HG03095 (cell line): ENCODE measurements around the gene CMTR1.

Source experiments
- ATAC-seq: cut with Tn5 transposase; IDR thresholded peaks from one replicate; pipeline ENCODE4 v1.9.1; 2021; ENCODE audit warnings: moderate library complexity; ENCODE audit not compliant: unreplicated experiment

Gene CMTR1

GRCh38 chr6:37477191-37477590 is 44.2 kb downstream of the CMTR1 start:
- no peak for ATAC-seq

- no peak for ATAC-seq
Measured at GRCh38 chr6:37477656-37478435, 44.8 kb downstream of the CMTR1 start.

- ATAC-seq: no peak
Measured at GRCh38 chr6:37478827-37479226, 45.8 kb downstream of the CMTR1 start.

DNA sequence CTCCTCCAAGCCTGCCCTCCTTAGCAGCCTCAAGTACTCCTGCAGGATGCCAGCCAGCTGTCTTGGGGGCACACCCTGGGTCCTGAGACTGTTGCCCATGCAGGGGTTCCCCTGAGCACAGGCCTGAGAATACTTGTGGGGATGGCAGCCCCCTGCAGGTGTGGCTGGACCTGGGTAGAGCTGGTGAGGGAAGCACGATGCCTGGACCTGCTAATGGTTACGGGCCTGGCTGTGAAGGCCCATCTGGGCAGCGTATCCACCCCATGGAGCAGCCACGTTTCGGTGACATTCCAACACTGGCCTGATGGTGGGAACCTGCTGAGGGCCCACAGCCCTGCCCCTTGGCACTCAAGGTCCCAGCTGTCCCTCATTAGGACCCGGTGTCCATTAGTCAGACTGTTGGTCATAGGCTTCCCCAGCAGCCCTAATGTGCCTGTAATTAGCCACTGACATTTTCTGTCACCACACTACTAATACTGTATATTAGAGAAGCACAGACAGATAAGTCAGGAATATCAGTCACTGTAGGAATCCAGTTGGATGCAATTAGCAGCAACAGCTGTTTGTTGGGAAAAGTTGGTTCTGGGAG is 46.3 kb downstream of the CMTR1 start:
- no peak for ATAC-seq

DNA sequence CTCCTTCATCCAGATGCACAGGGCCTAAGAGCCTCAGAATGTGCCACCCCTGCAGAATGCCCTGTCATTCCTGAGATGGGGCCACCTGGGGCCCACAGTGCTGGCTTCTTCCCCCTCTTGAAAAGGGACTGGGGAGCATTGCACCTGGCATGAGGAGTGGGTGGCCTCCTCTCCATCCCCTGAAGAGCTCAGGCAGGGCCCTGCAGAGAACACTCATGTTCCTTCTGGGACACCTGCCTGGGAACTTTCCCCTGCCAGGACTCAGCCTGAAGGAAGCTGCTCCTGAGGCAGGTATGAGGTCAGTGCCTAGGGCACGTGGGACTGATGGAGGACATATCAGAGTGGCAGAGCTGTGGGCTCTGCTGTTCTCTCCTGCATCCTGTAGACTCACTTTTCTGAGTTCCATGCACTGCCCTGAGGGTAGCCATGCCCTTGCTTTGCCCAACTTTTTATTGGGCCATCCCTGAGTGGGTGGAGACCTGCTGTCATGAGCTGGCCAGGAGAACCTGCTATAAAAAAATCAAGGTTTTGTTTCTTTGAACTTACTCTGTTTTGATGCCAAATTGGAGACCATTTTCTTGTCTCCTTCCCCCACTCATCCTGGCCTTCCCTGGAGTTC is 47.2 kb downstream of the CMTR1 start:
- no peak for ATAC-seq

DNA sequence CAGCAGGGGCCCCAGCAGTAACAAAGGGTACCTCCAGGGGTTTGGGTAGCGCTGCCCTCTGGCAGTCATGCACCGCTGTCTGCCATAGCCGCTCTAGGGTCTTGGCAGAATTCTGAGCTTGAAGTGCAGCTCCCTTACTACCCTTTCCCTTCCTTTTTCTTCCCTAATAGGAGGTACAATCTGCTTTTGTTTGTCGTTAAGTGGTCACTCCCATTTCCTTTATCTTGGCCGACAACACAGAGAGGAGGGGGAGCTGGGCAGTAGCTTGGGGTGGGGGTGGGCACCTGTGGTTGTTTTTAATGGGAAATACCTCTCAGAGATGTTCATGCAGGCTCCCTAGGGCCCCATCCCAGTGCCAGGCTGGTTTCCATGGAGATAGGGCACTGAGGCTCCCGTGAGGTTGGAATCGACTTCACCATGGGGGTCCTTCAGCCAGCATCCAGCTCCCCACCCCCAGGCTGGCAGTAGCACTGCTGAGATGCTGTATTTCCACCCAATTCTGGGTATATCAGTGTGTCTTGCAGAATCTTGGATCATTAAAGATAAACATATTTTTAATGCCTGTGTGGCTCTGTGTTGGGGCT is 48.0 kb downstream of the CMTR1 start:
- ATAC-seq: no peak

- ATAC-seq: no peak
Measured at GRCh38 chr6:37481711-37482605, 48.9 kb downstream of the CMTR1 start.

DNA sequence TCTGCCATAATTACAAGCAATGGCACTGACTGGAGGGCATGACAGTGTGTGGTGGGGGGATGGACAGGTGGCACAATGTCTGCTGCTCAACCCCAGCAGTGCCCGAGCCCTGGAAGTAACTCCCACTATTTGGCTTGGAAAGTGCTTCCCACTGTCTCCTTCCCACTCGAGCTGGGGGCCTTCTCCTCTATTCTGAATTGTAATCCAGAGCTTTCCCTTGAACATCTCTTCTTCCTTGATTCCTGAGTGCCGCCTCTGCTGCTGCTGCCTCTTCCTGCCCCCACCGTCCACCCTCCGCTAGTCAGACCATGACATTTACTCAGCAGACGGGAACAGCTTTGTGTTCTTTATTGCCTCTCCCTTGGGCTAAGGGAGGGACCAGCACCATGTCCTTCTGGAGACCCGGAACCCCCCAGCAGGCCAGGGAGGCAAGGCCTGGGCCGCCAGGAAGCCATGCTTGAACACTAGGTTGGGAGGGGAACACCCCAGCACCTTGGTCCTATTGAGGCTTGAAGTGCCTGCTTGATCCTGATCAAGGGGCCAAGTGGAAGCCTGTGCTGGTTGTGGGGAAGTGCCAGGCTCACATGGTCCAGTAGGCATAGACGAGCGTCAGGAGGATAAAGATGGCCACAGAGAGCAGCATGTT is 49.7 kb downstream of the CMTR1 start:
- no peak for ATAC-seq

DNA sequence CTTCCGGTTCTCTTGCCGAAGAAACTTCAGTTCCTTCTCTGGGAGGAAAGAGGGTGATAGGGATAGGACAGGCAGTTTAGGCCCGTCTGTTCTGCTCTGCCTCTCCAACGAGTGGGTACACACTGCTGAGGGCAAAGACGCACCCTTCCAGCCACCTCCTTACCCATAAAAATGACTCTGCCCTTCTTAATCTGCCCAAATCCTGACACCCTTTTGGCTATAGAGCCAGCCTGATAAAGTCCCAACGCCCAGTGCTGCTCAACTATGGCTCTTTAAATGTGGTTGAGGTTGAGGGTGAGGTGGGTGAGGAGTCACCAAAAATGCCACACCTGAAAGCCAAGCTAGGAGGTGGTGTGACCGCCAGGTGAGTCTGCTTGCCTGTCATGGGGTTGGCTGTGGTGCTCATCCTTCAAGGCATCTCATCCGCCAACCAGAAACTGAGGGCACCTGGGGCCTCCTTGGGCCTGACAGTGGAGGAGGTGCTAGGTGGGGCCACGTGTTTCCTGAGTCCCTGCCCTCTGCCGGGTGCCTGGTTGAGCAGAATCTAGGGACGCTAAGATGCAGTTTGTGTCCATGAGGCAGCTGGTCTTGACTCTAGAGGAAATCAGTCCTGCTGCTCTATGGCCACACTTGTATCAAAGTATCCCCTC is 50.4 kb downstream of the CMTR1 start:
- no peak for ATAC-seq

- ATAC-seq: no peak
Measured at GRCh38 chr6:37483917-37484785, 51.1 kb downstream of the CMTR1 start.

- no peak for ATAC-seq
Measured at GRCh38 chr6:37484786-37485170, 51.8 kb downstream of the CMTR1 start.

DNA sequence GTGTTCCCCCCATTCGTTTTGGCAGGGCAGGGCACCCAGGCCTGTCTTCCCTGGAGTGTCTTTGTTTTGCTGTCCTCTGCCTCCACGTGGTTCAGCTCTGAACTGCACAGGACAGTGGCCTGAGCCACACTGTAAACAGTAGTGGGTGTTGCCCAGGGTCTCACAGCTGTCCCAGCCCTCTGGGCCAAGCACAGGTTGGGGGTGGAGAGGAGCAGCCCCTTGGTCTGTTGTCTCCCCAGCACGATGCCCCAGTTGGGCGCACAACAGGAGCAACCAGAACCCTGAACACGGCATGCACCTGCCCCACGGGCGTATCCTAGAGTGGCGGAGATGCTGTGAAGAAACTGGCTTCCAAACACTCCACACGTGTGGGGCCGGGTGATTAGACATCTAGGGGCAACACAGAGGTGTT is 52.3 kb downstream of the CMTR1 start:
- no peak for ATAC-seq

- no peak for ATAC-seq
Measured at GRCh38 chr6:37486121-37486839, 53.3 kb downstream of the CMTR1 start.

GRCh38 chr6:37487591-37488380 is 54.8 kb downstream of the CMTR1 start:
- no peak for ATAC-seq

- no peak for ATAC-seq
Measured at GRCh38 chr6:37488476-37488875, 55.5 kb downstream of the CMTR1 start.

DNA sequence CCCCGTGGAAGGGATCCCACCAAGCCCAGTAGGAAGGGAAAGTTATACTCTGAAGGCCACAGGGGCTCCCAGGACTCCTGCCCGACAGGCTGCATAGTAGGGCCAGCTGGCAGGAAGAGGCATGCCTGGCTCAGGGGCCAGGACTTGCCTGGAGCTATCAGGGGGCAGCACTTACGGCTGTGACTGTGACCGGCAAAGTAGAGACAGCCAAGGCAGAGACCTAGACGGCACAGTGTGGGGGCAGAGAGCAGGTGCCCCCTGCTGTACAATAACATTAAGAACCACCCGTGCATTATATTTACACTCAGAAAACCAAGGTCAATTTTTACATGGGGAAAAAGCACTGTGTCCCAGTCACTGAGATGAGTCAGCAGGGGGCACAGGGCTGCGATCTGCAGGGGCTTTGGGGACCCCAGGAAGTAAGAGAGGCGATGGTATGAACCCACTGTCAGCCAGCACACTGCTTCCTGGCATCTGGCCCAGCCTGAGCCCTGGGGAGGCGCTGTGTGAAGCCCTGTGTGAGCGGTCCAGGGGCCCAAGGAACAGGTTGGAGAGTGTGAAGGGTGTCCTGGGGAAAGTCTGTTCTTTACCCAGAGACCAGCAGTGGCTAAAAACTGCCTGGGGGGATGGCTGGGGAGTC is 56.8 kb downstream of the CMTR1 start:
- ATAC-seq: no peak

GRCh38 chr6:37490536-37491170 is 57.6 kb downstream of the CMTR1 start:
- ATAC-seq: no peak
